Muscle of leg (tissue), 11 donors: ENCODE results near the gene SNPH. TPM values are rescaled to one million over a fixed set of nuclear protein-coding genes. Genes with fewer than 3 reads are reported as not detected.

ENCODE experiments used
- DNase-seq: peaks from one replicate; pipeline ENCODE4 v3.0.0; 2013
- H3K27ac ChIP-seq: one replicate; pipeline ENCODE4 v1.5.1; 2013; ENCODE audit warnings: mild to moderate bottlenecking, low read length, control low read depth
- H3K27me3 ChIP-seq: one replicate; pipeline ENCODE4 v1.6.1; 2013; ENCODE audit warnings: low read length; ENCODE audit not compliant: control insufficient read depth, insufficient read depth
- H3K36me3 ChIP-seq: one replicate; pipeline ENCODE4 v1.6.1; 2013; ENCODE audit warnings: low read length; ENCODE audit not compliant: control insufficient read depth, insufficient read depth
- H3K4me1 ChIP-seq: one replicate; pipeline ENCODE4 v1.6.1; 2013; ENCODE audit warnings: low read length; ENCODE audit not compliant: control insufficient read depth, insufficient read depth
- H3K4me3 ChIP-seq: one replicate; pipeline ENCODE4 v1.5.1; 2013; ENCODE audit warnings: low read length, control low read depth
- H3K9me3 ChIP-seq: replicated peaks from 2 replicates; pipeline ENCODE4 v1.6.1; 2013; ENCODE audit warnings: low read depth, low read length; ENCODE audit not compliant: control insufficient read depth
- WGBS: methylation state at CpG from one replicate; pipeline ENCODE4 v1.1.5; 2013; ENCODE audit warnings: missing lambda C conversion rate; ENCODE audit not compliant: insufficient coverage; 5-methylcytosine and 5-hydroxymethylcytosine counted together
- polyA plus RNA-seq, 8 donors: library from polyadenylated mRNA; unstranded; fragments of 120-200 nt; gene quantifications; one replicate each; pipeline versions ENCODE4 v1.2.1 to v1.2.3, GENCODE V29; 2013; ENCODE audit warnings: inconsistent platforms in 1 of 8, low replicate concordance in 1 of 8; ENCODE audit not compliant: insufficient read length in 8 of 8, insufficient read depth in 1 of 8
- total RNA-seq: library from RNA; stranded (reverse); fragments of 120-200 nt; gene quantifications from one replicate; pipeline ENCODE4 v1.2.4, GENCODE V29; 2013

Gene SNPH
- total and polyA plus RNA-seq, 9 donors, result 3.9 to 8.0 (median 5.5) TPM

GRCh38 chr20:1263853-1264252 lies 2.2 kb upstream of the SNPH start:
- Histone ChIP-seq H3K4me3 (no peak overlapping the region), H3K4me1 (peaks cover 12% of the 10 kb centered on the region), H3K27ac (no peak overlapping the region), H3K36me3 (no peaks in the 10 kb centered on the region), H3K27me3 (peaks cover 2% of the 10 kb centered on the region), H3K9me3 (no peaks in the 10 kb centered on the region)
- DNase-seq, result no peak
- no CpG with 5 or more reads among the region's 1 CpG for WGBS

DNA sequence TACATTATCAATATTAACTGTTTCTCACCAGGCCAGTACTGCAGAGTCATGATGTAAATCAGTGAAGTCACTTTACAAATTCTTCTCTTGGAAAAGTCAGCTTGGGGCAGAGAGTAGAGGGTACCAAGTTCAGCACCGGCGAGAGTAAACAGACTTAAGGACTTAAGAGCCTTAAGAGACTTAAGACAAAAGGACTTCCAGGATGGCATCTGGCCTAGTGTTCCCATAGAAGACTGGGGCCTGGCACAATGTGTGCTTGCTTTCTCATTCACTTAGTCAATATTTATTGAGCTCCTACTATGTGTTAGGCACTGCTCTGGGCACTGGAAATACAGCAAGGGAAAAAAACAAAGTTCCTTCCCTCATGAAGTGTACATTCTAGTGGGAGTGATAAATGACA lies 1.4 kb upstream of the SNPH start:
- peaks cover 2% of the 10 kb centered on the region for H3K27me3 ChIP-seq
- H3K9me3 ChIP-seq, result no peaks in the 10 kb centered on the region
- WGBS, result 90% methylated on average over 2 of the region's 2 CpGs
- H3K4me1 ChIP-seq, result peaks cover 12% of the 10 kb centered on the region
- H3K36me3 ChIP-seq, result no peaks in the 10 kb centered on the region
- H3K4me3 ChIP-seq, result no peak overlapping the region
- no peak overlapping the region for H3K27ac ChIP-seq
- DNase-seq, result no peak

DNA sequence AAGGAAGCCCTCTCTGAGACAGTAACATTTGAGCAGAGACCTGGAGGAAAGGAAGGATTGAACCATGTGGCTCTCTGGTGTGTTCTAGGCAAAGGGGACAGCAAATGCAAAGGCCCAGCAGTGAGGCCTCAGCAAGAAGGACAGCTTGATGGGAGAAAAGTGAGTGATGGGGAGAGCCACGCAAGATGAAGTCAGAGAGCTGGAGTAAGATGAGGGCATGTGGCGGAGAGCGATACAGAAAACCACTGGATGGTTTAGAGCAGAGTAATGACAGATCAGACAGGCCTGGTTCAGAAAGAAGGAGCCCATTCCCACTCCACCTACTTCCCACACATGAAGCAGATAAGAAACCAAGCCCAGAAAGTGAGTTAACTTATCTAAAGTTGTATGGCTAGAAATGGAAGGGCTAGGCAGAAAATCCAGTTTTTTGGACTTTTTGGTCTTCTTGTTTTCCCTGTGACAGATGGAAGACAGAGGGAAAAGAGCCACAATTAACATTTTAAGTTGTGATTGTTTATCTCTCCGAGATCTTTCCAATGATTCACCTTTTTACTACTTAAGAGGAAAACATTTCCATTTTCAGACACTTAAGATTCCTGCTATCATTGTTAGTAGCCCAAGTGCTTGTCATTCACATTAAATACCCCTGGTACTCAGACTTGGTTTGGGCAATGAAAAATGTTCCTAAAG lies 723 bp upstream of the SNPH start:
- no peak overlapping the region for H3K27ac ChIP-seq
- no peak for DNase-seq
- no peaks in the 10 kb centered on the region for H3K9me3 ChIP-seq
- peaks cover 12% of the 10 kb centered on the region for H3K4me1 ChIP-seq
- WGBS, result 80% methylated on average over 1 of the region's 4 CpGs
- H3K4me3 ChIP-seq, result no peak overlapping the region
- no peaks in the 10 kb centered on the region for H3K36me3 ChIP-seq
- H3K27me3 ChIP-seq, result peaks cover 2% of the 10 kb centered on the region

DNA sequence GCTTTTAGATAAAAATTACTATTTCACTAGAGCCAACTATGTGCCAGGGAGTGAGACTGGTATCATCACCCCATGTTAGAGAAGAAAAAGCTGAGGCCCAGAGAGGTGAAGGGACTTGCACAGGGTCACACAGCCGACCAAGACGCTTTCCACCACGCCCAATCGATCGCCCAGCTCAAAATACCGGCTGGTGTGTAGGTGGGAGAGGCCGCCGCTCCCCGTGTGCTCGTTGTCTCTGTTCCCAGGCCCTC lies 253 bp upstream of the SNPH start:
- WGBS, result no CpG with 5 or more reads among the region's 10 CpGs
- Histone ChIP-seq H3K9me3 (no peaks in the 10 kb centered on the region), H3K4me3 (peak overlapping the region; percentile 53), H3K36me3 (no peaks in the 10 kb centered on the region), H3K4me1 (peaks cover 12% of the 10 kb centered on the region), H3K27me3 (peaks cover 2% of the 10 kb centered on the region), H3K27ac (no peak overlapping the region)
- DNase-seq, result no peak

DNA sequence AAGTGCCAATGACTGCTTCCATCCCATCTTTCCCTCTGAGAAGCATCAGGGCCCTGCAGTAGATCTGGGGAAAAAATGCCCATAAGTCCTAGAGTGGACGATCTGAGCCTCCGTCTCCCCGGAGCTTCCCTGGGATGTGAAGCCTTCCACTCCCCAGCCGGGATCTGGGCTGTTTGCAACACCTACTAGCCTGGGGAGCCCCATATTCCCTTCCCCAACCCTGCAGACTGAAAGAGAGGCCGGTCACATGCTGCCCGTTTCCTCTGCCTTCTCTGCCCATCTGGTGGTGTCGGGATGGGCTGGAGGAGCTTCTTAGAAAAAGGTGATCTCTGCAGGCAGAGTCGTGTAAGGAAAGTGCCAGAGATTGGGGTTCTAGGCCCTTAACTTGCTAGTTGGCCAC lies 1.1 kb downstream of the SNPH start:
- Histone ChIP-seq H3K9me3 (no peaks in the 10 kb centered on the region), H3K36me3 (no peaks in the 10 kb centered on the region), H3K4me1 (peaks cover 14% of the 10 kb centered on the region), H3K27me3 (peaks cover 2% of the 10 kb centered on the region), H3K27ac (no peak overlapping the region), H3K4me3 (no peak overlapping the region)
- DNase-seq, result no peak
- 39% methylated on average over 4 of the region's 8 CpGs for WGBS

- Histone ChIP-seq H3K27me3 (no peaks in the 10 kb centered on the region), H3K36me3 (no peaks in the 10 kb centered on the region), H3K9me3 (no peaks in the 10 kb centered on the region), H3K4me3 (no peak overlapping the region), H3K4me1 (peaks cover 20% of the 10 kb centered on the region), H3K27ac (no peak overlapping the region)
- DNase-seq, result no peak
- 80% methylated on average over 2 of the region's 3 CpGs for WGBS
Observed at GRCh38 chr20:1267809-1268374, 1.8 kb downstream of the SNPH start.

GRCh38 chr20:1269235-1269634 lies 3.1 kb downstream of the SNPH start:
- no peaks in the 10 kb centered on the region for H3K36me3 ChIP-seq
- peaks cover 29% of the 10 kb centered on the region for H3K4me1 ChIP-seq
- 88% methylated on average over 6 of the region's 8 CpGs for WGBS
- H3K9me3 ChIP-seq, result no peaks in the 10 kb centered on the region
- DNase-seq, result no peak
- H3K27me3 ChIP-seq, result no peaks in the 10 kb centered on the region
- no peak overlapping the region for H3K27ac ChIP-seq
- H3K4me3 ChIP-seq, result no peak overlapping the region

GRCh38 chr20:1269850-1270249 lies 3.8 kb downstream of the SNPH start:
- Histone ChIP-seq H3K4me3 (no peak overlapping the region), H3K4me1 (peaks cover 35% of the 10 kb centered on the region), H3K36me3 (no peaks in the 10 kb centered on the region), H3K27ac (no peak overlapping the region), H3K27me3 (no peaks in the 10 kb centered on the region), H3K9me3 (no peaks in the 10 kb centered on the region)
- WGBS, result no CpG with 5 or more reads among the region's 3 CpGs
- no peak for DNase-seq

- no peak for DNase-seq
- no peaks in the 10 kb centered on the region for H3K27me3 ChIP-seq
- WGBS, result no CpG with 5 or more reads among the region's 6 CpGs
Observed at GRCh38 chr20:1272368-1273100, 6.4 kb downstream of the SNPH start.

GRCh38 chr20:1273366-1273765 lies 7.3 kb downstream of the SNPH start:
- no peaks in the 10 kb centered on the region for H3K27me3 ChIP-seq
- WGBS, result 67% methylated on average over 1 of the region's 2 CpGs
- H3K4me3 ChIP-seq, result no peak overlapping the region
- DNase-seq, result peak; percentile 41
- H3K4me1 ChIP-seq, result peaks cover 28% of the 10 kb centered on the region
- H3K36me3 ChIP-seq, result no peaks in the 10 kb centered on the region
- no peaks in the 10 kb centered on the region for H3K9me3 ChIP-seq
- no peak overlapping the region for H3K27ac ChIP-seq

More at GRCh38 chr20:1272368-1273100, 6.4 kb downstream of the SNPH start:
- Histone ChIP-seq H3K36me3 (no peaks in the 10 kb centered on the region), H3K9me3 (no peaks in the 10 kb centered on the region), H3K4me3 (no peak overlapping the region), H3K4me1 (peaks cover 28% of the 10 kb centered on the region), H3K27ac (peak overlapping the region; percentile 17)
